GM23338 (cell line): ENCODE results near the gene PAX5. TPM values are rescaled to one million over a fixed set of nuclear protein-coding genes. Genes with fewer than 3 reads are reported as not detected.

ENCODE experiments used
- ATAC-seq: fragments of 200-7000 bp; cut with Tn5 transposase; 3 replicates; pipeline ENCODE4 v1.9.1; 2020
- DNase-seq: peaks from one replicate; pipeline ENCODE4 v3.0.0-alpha.2; 2015; ENCODE audit warnings: low spot score
- H2AFZ ChIP-seq: fragments of 200-600 bp; sonication (generic); 2 replicates; pipeline ENCODE4 v1.8.0; 2016; ENCODE audit warnings: antibody characterized with exemption, mild to moderate bottlenecking, moderate library complexity
- H3F3A ChIP-seq: fragments of 200-600 bp; sonication (generic); replicated peaks from 2 replicates; pipeline ENCODE4 v1.8.0; 2017; ENCODE audit warnings: antibody characterized with exemption, mixed run types, low read depth
- H3K27ac ChIP-seq: fragments of 200-600 bp; sonication (generic); 2 replicates; pipeline ENCODE4 v1.6.1; 2016; ENCODE audit warnings: low read depth
- H3K27me3 ChIP-seq: fragments of 200-600 bp; sonication (generic); 2 replicates; pipeline ENCODE4 v1.8.0; 2016; ENCODE audit warnings: mild to moderate bottlenecking, mixed run types, moderate library complexity; ENCODE audit not compliant: insufficient read depth
- H3K36me3 ChIP-seq: fragments of 200-600 bp; sonication (generic); 2 replicates; pipeline ENCODE4 v1.8.0; 2016; ENCODE audit warnings: mild to moderate bottlenecking; ENCODE audit not compliant: insufficient read depth
- H3K4me1 ChIP-seq: fragments of 200-600 bp; sonication (generic); 2 replicates; pipeline ENCODE4 v1.8.0; 2016; ENCODE audit warnings: mild to moderate bottlenecking, moderate library complexity; ENCODE audit not compliant: insufficient read depth
- H3K4me2 ChIP-seq: fragments of 200-600 bp; sonication (generic); 2 replicates; pipeline ENCODE4 v1.7.1; 2017; ENCODE audit warnings: mixed run types
- H3K4me3 ChIP-seq: fragments of 200-600 bp; sonication (generic); 2 replicates; pipeline ENCODE4 v1.6.1; 2016; ENCODE audit warnings: mixed run types
- H3K79me2 ChIP-seq: fragments of 200-600 bp; sonication (generic); replicated peaks from 2 replicates; pipeline ENCODE4 v1.8.0; 2017; ENCODE audit warnings: mild to moderate bottlenecking; ENCODE audit not compliant: insufficient read depth
- H3K9me2 ChIP-seq: fragments of 200-600 bp; sonication (generic); 2 replicates; pipeline ENCODE4 v1.8.0; 2017; ENCODE audit not compliant: insufficient read depth
- H4K20me1 ChIP-seq: fragments of 200-600 bp; sonication (generic); replicated peaks from 2 replicates; pipeline ENCODE4 v1.8.0; 2017; ENCODE audit warnings: mild to moderate bottlenecking; ENCODE audit not compliant: insufficient read depth
- H3K27ac Mint-ChIP-seq: 2 replicates; pipeline ENCODE4 v1.8.0; 2020; ENCODE audit warnings: inconsistent platforms, mild to moderate bottlenecking, moderate library complexity, mixed read lengths
- H3K27me3 Mint-ChIP-seq: 3 replicates; pipeline ENCODE4 v1.8.0; 2022; ENCODE audit warnings: low read depth, mild to moderate bottlenecking, moderate library complexity, mixed read lengths, inconsistent platforms; ENCODE audit not compliant: insufficient read depth, poor library complexity
- H3K36me3 Mint-ChIP-seq: 3 replicates; pipeline ENCODE4 v1.8.0; 2021; ENCODE audit warnings: low read depth, mild to moderate bottlenecking, inconsistent platforms, moderate library complexity, mixed read lengths
- H3K4me1 Mint-ChIP-seq: 3 replicates; pipeline ENCODE4 v1.8.0; 2020; ENCODE audit warnings: mild to moderate bottlenecking, inconsistent platforms, mixed read lengths
- H3K4me3 Mint-ChIP-seq: 3 replicates; pipeline ENCODE4 v1.8.0; 2021; ENCODE audit warnings: moderate library complexity, mild to moderate bottlenecking, inconsistent platforms, mixed read lengths
- H3K9me3 Mint-ChIP-seq: 3 replicates; pipeline ENCODE4 v1.8.0; 2020; ENCODE audit warnings: moderate library complexity, mild to moderate bottlenecking, inconsistent platforms, mixed read lengths
- CREB1 ChIP-seq: fragments of 250-450 bp; sonication (Bioruptor Pico); IDR thresholded peaks from 2 replicates; pipeline ENCODE4 v1.5.0; 2020; ENCODE audit warnings: low read depth, mild to moderate bottlenecking, moderate library complexity
- ETS1 ChIP-seq: IDR thresholded peaks from 2 replicates; pipeline ENCODE4 v1.6.1; 2016; ENCODE audit warnings: antibody characterized with exemption
- EZH2 ChIP-seq: fragments of 200-600 bp; sonication (generic); IDR thresholded peaks from one replicate; pipeline ENCODE4 v1.8.0; 2017; ENCODE audit warnings: antibody characterized with exemption, mild to moderate bottlenecking, low read depth; ENCODE audit not compliant: unreplicated experiment
- EZH2phosphoT487 ChIP-seq: fragments of 200-600 bp; sonication (generic); IDR thresholded peaks from one replicate; pipeline ENCODE4 v1.8.1; 2018; ENCODE audit warnings: antibody characterized with exemption; ENCODE audit not compliant: unreplicated experiment
- JUNB ChIP-seq: IDR thresholded peaks from one replicate; pipeline ENCODE4 v1.6.1; 2016; ENCODE audit warnings: antibody characterized with exemption; ENCODE audit not compliant: unreplicated experiment
- POLR2AphosphoS5 ChIP-seq: IDR thresholded peaks from 2 replicates; pipeline ENCODE4 v1.6.1; 2016; ENCODE audit warnings: antibody characterized with exemption, low read depth
- REST ChIP-seq: IDR thresholded peaks from one replicate; pipeline ENCODE4 v1.6.1; 2018; ENCODE audit warnings: antibody characterized with exemption; ENCODE audit not compliant: unreplicated experiment
- STAT1 ChIP-seq: IDR thresholded peaks from one replicate; pipeline ENCODE4 v1.6.1; 2016; ENCODE audit warnings: antibody characterized with exemption; ENCODE audit not compliant: unreplicated experiment
- ZNF114 ChIP-seq: fragments of 250-450 bp; sonication (Bioruptor Pico); IDR thresholded peaks from 2 replicates; pipeline ENCODE4 v1.5.0; 2020; ENCODE audit warnings: mild to moderate bottlenecking, moderate library complexity
- ZNF331 ChIP-seq: fragments of 250-450 bp; sonication (Bioruptor Pico); IDR thresholded peaks from 2 replicates; pipeline ENCODE4 v1.5.0; 2020; ENCODE audit warnings: low read depth, mild to moderate bottlenecking, moderate library complexity
- long read RNA-seq: library from polyadenylated mRNA; unstranded; transcript quantifications from one replicate; pipeline ENCODE4 v2.0.0, GENCODE V29; 2020; ENCODE audit not compliant: unreplicated experiment
- polyA plus RNA-seq: library from polyadenylated mRNA; unstranded; fragments of >200 nt; fragmentation: Nextera tagmentation; extraction: Ambion mirVana; gene quantifications from 2 replicates; pipeline ENCODE4 v1.2.1, GENCODE V29; 2016
- total RNA-seq: library from RNA; depleted of rRNA; stranded (reverse); fragments of >200 nt; shearing (Covaris generic); gene quantifications from 2 replicates; pipeline ENCODE4 v1.2.3, GENCODE V29; 2014; rRNA removed

PAX5 gene
- total RNA-seq (0.17 and 0.27 TPM in 2 replicates), polyA plus RNA-seq (0.30 and 0.60 TPM in 2 replicates)
- long read RNA-seq = 0 reads

GRCh38 chr9:37033682-37034304, at the start of gene PAX5:
Gene PAX5, minus strand, starts transcription at chr9:37034268. Its CDS starts 237 bp downstream, at chr9:37034031.
- DNase-seq (peak; percentile 44), ATAC-seq (no peak)
- TF ChIP-seq EZH2phosphoT487 (no peak), ETS1 (no peak), ZNF114 (no peak), JUNB (no peak), STAT1 (no peak), EZH2 (no peak), REST (no peak), ZNF331 (CRISPR knock-in tag) (no peak)
- Histone ChIP-seq H3K9me2 (no peaks in the 10 kb centered on the region), H3K27ac (no peak within 1 kb of the TSS), H3K4me2 (peak within 1 kb of the TSS; percentile 96), H3K27me3 (peaks cover 100% of the 10 kb centered on the region), H3F3A (peaks cover 38% of the 10 kb centered on the region), H3K4me1 (peaks cover 45% of the 10 kb centered on the region), H2AFZ (peak within 1 kb of the TSS; percentile 69), H3K36me3 (no peaks in the 10 kb centered on the region; the same call in 1 of the 2 replicates), H3K79me2 (no peaks in the 10 kb centered on the region), H3K4me3 (peak within 1 kb of the TSS; percentile 72), H4K20me1 (peaks cover 11% of the 10 kb centered on the region)
- peaks cover 4% of the 10 kb centered on the region; the same call in 1 of the 3 replicates for H3K36me3 Mint-ChIP-seq
- H3K27ac Mint-ChIP-seq = no peak within 1 kb of the TSS
- peak within 1 kb of the TSS; percentile 71 for H3K4me3 Mint-ChIP-seq
- H3K9me3 Mint-ChIP-seq = peaks cover 6% of the 10 kb centered on the region; the same call in 2 of the 3 replicates
- peaks cover 35% of the 10 kb centered on the region for H3K4me1 Mint-ChIP-seq
- H3K27me3 Mint-ChIP-seq = peaks cover 99% of the 10 kb centered on the region

GRCh38 chr9:37083654-37084053, 49.6 kb upstream of the PAX5 start:
- no peak overlapping the region for H3K4me3 Mint-ChIP-seq
- Histone ChIP-seq H3K9me2 (no peaks in the 10 kb centered on the region), H3F3A (no peaks in the 10 kb centered on the region), H2AFZ (no peak overlapping the region), H3K36me3 (peaks cover 10% of the 10 kb centered on the region; the same call in 1 of the 2 replicates), H3K79me2 (peaks cover 58% of the 10 kb centered on the region), H3K27ac (no peak overlapping the region), H3K4me2 (no peak overlapping the region), H3K4me1 (peaks cover 21% of the 10 kb centered on the region; the same call in 1 of the 2 replicates), H4K20me1 (peaks cover 13% of the 10 kb centered on the region), H3K4me3 (no peak overlapping the region), H3K27me3 (peaks cover 5% of the 10 kb centered on the region)
- peaks cover 17% of the 10 kb centered on the region for H3K36me3 Mint-ChIP-seq
- DNase-seq (no peak), ATAC-seq (no peak)
- peaks cover 6% of the 10 kb centered on the region; the same call in 2 of the 3 replicates for H3K9me3 Mint-ChIP-seq
- peaks cover 17% of the 10 kb centered on the region for H3K27me3 Mint-ChIP-seq
- peaks cover 17% of the 10 kb centered on the region for H3K4me1 Mint-ChIP-seq
- no peak overlapping the region for H3K27ac Mint-ChIP-seq
- TF ChIP-seq EZH2 (no peak), REST (no peak), STAT1 (no peak), ETS1 (no peak), JUNB (no peak), POLR2AphosphoS5 (no peak), ZNF114 (no peak), EZH2phosphoT487 (no peak), CREB1 (CRISPR knock-in tag) (no peak), ZNF331 (CRISPR knock-in tag) (no peak)
